ENCODE data around the gene NIFK.

- no peak for TF ChIP-seq CTCF (IDR thresholded peaks at IDR 0.05)
- no peak for TF ChIP-seq POLR2A (IDR thresholded peaks at IDR 0.05)
Measured at GRCh38 chr2:121710470-121711170, 26.1 kb downstream of the NIFK start.

Data from uterus (tissue), 2 donors.